Measurements from ENCODE around the gene NPHP4.

Gene NPHP4

DNA sequence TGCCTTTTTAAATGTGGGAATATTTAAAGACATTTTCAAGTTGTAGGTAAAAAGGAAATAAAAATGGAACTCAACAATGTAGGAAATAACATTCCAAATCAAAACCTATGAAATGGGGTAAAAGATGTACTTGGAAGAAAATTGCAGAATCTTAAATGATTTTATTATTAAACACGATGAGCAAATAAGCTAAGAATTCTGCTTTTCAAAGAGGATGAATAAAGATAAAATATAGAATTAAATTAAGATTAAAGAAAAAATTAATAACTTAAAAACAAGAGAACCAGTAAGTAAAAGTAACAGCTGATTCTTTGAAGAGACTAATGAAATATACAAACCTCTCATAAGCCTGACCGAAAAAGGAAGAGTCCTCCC, 74.0 kb downstream of the NPHP4 start:
- no peak overlapping the region for H3K4me3 ChIP-seq (ENCODE audit: low read depth, low read length)
- TF ChIP-seq, protein P1, sequence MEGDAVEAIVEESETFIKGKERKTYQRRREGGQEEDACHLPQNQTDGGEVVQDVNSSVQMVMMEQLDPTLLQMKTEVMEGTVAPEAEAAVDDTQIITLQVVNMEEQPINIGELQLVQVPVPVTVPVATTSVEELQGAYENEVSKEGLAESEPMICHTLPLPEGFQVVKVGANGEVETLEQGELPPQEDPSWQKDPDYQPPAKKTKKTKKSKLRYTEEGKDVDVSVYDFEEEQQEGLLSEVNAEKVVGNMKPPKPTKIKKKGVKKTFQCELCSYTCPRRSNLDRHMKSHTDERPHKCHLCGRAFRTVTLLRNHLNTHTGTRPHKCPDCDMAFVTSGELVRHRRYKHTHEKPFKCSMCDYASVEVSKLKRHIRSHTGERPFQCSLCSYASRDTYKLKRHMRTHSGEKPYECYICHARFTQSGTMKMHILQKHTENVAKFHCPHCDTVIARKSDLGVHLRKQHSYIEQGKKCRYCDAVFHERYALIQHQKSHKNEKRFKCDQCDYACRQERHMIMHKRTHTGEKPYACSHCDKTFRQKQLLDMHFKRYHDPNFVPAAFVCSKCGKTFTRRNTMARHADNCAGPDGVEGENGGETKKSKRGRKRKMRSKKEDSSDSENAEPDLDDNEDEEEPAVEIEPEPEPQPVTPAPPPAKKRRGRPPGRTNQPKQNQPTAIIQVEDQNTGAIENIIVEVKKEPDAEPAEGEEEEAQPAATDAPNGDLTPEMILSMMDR (IDR thresholded peaks at IDR 0.05; ENCODE audit: borderline replicate concordance, insufficient read depth, low read depth, low read length), result no peak

DNA sequence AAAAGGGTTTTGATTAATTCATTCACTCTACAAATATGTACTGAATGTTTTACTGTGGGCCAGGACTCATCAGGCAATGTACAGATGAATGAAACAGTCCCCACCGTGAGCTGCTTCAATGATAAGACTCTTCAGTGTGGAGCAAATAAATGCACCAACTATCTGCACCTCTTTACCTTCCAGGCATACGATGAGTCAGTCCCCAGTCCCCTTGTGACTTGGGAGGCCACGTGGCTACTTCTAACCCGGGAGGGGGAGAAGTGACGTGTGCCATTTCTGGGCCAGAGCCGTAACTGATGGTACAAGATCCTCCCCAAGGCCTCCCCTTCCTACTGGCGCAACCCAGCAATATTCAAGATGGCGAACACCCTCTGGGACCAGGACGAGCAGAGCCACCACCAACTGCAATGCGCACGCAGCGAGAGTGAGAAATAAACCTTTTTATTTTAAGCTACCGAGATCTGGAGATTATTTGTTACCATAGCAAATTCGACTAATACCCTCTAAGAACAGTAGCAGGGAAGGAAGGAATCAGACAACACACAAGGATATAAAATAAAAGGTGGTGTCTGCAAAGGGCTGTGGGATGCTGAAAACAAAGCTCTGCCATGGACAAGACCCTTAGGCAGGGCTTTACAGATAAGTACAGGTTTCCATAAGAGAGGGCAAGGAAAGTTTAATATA, 74.5 kb downstream of the NPHP4 start:
- TF ChIP-seq, protein P1 (IDR thresholded peaks at IDR 0.05; ENCODE audit: borderline replicate concordance, insufficient read depth, low read depth, low read length), result no peak
- no peak overlapping the region for H3K4me3 ChIP-seq (ENCODE audit: low read depth, low read length)

DNA sequence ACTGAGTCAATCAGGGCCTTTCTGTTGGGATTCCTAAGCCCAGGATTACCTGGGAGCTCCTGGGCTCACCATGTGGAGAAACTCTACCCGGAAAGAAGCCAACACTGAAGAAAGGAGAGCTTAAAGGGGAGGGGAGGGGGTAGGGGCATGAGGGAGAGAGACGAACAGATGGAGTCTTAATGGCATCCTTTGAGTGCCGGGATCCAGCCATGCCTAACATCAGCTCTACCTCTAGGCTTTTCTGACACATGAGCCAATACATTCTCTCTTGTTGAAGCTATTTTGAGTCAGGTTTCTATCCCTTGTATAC, 75.0 kb downstream of the NPHP4 start:
- TF ChIP-seq, protein P1 (IDR thresholded peaks at IDR 0.05; ENCODE audit: borderline replicate concordance, insufficient read depth, low read depth, low read length), result no peak

DNA sequence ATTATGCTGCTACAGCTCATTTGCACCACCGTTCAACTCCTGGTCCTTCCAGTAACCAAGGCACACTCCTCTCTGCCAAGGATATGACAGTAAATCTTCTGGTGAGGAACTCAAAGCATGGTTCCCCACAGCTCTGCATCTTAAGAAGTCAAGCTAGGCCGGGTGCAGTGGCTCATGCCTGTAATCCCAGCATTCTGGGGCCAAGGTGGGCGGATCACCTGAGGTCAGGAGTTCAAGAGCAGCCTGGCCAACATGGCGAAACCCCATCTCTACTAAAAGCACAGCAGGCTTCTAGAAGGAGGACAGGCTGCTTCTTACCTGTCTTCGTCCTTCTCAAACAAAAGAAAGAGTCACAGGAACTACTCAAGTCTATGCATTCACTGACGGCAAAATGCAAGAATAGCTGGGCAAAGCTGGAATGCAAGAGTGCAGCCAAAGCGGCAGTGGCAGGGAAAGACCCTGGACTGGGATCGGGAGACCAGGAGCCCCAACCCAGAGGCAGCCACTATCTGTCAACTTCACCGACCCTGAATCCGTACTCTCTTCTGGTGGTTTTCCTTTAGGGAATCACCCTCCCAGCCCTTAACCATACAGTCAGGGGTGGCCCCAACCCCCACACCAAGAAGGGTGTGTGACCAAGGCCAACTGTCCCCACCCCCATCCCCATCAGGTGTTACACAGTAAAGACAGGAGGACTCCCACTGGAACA, 75.5 kb downstream of the NPHP4 start:
- H3K4me3 ChIP-seq (ENCODE audit: low read depth, low read length), result no peak overlapping the region
- TF ChIP-seq, protein P1 (IDR thresholded peaks at IDR 0.05; ENCODE audit: borderline replicate concordance, insufficient read depth, low read depth, low read length), result no peak

More for the DNA sequence above, 75.0 kb downstream of the NPHP4 start:
- no peak overlapping the region for H3K4me3 ChIP-seq (ENCODE audit: low read depth, low read length)

GRCh38 chr1:5915587-5916571, 76.3 kb downstream of the NPHP4 start:
- TF ChIP-seq, protein P1 (IDR thresholded peaks at IDR 0.05; ENCODE audit: borderline replicate concordance, insufficient read depth, low read depth, low read length), result peak; percentile 65; the same call in 1 of the 2 replicates

GRCh38 chr1:5914676-5915365, 77.4 kb downstream of the NPHP4 start:
- H3K4me3 ChIP-seq (ENCODE audit: low read depth, low read length), result no peak overlapping the region
- TF ChIP-seq, protein P1 (IDR thresholded peaks at IDR 0.05; ENCODE audit: borderline replicate concordance, insufficient read depth, low read depth, low read length), result no peak

More at GRCh38 chr1:5915587-5916571, 76.3 kb downstream of the NPHP4 start:
- no peak overlapping the region for H3K4me3 ChIP-seq (ENCODE audit: low read depth, low read length)

Measured in GM12875 (cell line).